Thyroid gland (tissue), 4 donors: Measurements from ENCODE around the gene SULT2B1.

Source experiments
- CTCF ChIP-seq, 6 experiments: fragments of 200-600 bp in 3 of 6; fragments of 450-650 bp in 3 of 6; sonication (generic) in 3 of 6; IDR thresholded peaks; one replicate each; pipeline ENCODE4 v1.5.1; 2016 to 2019; ENCODE audit warnings: antibody characterized with exemption in 6 of 6, mild to moderate bottlenecking in 2 of 6, inconsistent platforms in 1 of 6, moderate library complexity in 1 of 6
- POLR2A ChIP-seq, 2 donors: fragments of 450-650 bp; IDR thresholded peaks; one replicate each; pipeline ENCODE4 v1.6.1; 2017; ENCODE audit warnings: antibody characterized with exemption in 2 of 2, mild to moderate bottlenecking in 2 of 2, moderate library complexity in 1 of 2

DNA sequence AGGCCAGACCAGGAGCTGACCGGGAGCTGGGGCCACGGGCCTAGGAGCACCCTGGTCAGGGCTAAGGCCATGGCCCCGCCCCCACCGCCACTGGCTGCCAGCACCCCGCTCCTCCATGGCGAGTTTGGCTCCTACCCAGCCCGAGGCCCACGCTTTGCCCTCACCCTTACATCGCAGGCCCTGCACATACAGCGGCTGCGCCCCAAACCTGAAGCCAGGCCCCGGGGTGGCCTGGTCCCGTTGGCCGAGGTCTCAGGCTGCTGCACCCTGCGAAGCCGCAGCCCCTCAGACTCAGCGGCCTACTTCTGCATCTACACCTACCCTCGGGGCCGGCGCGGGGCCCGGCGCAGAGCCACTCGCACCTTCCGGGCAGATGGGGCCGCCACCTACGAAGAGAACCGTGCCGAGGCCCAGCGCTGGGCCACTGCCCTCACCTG, 73.9 kb downstream of the SULT2B1 start:
- TF ChIP-seq CTCF (IDR thresholded peaks at IDR 0.05) (no peak), POLR2A (IDR thresholded peaks at IDR 0.05) (no peak)
